Lower leg skin (tissue), 3 donors: ENCODE measurements around the gene WWOX.

Experiments used
- POLR2A ChIP-seq, 2 donors: fragments of 450-650 bp; IDR thresholded peaks; one replicate each; pipeline ENCODE4 v1.6.1; 2016 to 2017; ENCODE audit warnings: antibody characterized with exemption in 2 of 2, mild to moderate bottlenecking in 1 of 2, moderate library complexity in 1 of 2
- TF ChIP-seq, protein P1 (sequence below), 3 donors: fragments of 450-650 bp; IDR thresholded peaks; one replicate each; pipeline ENCODE4 v1.5.1; 2016; ENCODE audit warnings: antibody characterized with exemption in 3 of 3, mild to moderate bottlenecking in 3 of 3, moderate library complexity in 2 of 3

DNA sequence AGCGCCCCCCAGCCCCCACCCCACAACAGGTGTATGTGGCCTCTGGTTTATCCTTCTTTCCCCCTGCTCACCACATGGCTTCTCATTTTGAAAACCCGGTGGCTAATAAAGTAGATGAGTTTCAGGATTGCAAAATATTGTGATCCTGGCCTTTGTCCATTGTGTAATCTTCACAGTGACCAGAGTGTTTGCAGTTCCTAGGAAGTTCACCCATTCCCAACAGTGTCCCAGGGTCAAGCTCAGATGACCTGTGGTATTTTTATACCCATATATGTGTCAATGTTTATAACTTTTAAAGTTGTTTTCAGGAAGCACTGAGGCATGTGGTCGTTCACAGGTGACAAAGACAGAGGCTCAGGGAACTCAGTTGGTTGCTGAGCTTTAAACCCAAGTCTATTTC lies 721.9 kb downstream of the WWOX start:
- TF ChIP-seq, protein P1, sequence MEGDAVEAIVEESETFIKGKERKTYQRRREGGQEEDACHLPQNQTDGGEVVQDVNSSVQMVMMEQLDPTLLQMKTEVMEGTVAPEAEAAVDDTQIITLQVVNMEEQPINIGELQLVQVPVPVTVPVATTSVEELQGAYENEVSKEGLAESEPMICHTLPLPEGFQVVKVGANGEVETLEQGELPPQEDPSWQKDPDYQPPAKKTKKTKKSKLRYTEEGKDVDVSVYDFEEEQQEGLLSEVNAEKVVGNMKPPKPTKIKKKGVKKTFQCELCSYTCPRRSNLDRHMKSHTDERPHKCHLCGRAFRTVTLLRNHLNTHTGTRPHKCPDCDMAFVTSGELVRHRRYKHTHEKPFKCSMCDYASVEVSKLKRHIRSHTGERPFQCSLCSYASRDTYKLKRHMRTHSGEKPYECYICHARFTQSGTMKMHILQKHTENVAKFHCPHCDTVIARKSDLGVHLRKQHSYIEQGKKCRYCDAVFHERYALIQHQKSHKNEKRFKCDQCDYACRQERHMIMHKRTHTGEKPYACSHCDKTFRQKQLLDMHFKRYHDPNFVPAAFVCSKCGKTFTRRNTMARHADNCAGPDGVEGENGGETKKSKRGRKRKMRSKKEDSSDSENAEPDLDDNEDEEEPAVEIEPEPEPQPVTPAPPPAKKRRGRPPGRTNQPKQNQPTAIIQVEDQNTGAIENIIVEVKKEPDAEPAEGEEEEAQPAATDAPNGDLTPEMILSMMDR (IDR thresholded peaks at IDR 0.05), result no peak
- TF ChIP-seq POLR2A (IDR thresholded peaks at IDR 0.05), result no peak
